HepG2 (cell line): Measurements from ENCODE around the gene SPSB2. TPM values are rescaled to one million over a fixed set of nuclear protein-coding genes. Genes with fewer than 3 reads are reported as not detected.

ENCODE experiments used
- AGO1 ChIP-seq: fragments of 200-400 bp; formaldehyde crosslinking; IDR thresholded peaks from 2 replicates; pipeline ENCODE4 v1.6.1; 2017; ENCODE audit warnings: mild to moderate bottlenecking, low read depth, low read length, moderate library complexity; ENCODE audit not compliant: poor library complexity, severe bottlenecking
- ATRX ChIP-seq: sonication (generic); formaldehyde crosslinking; IDR thresholded peaks from 2 replicates; pipeline ENCODE4 v1.4.0; 2020; ENCODE audit warnings: missing genetic modification reagents, borderline replicate concordance
- CEBPB ChIP-seq: IDR thresholded peaks from 2 replicates; pipeline ENCODE4 v1.6.1; 2011; ENCODE audit warnings: low read depth, low read length, improper control_type of control experiment, borderline replicate concordance
- GABPB1 ChIP-seq: IDR thresholded peaks from 2 replicates; pipeline ENCODE4 v1.6.1; 2016; ENCODE audit warnings: mild to moderate bottlenecking, missing genetic modification reagents, moderate library complexity, missing compliant biosample characterization
- GFI1 ChIP-seq: sonication (generic); formaldehyde crosslinking; IDR thresholded peaks from 2 replicates; pipeline ENCODE4 v1.5.0; 2020; ENCODE audit warnings: missing genetic modification reagents, mild to moderate bottlenecking, borderline replicate concordance
- GZF1 ChIP-seq: sonication (generic); formaldehyde crosslinking; IDR thresholded peaks from 2 replicates; pipeline ENCODE4 v1.5.1; 2020; ENCODE audit warnings: mild to moderate bottlenecking, missing genetic modification reagents
- HIVEP1 ChIP-seq: sonication (generic); formaldehyde crosslinking; IDR thresholded peaks from 2 replicates; pipeline ENCODE4 v1.4.0; 2020; ENCODE audit warnings: mild to moderate bottlenecking, missing genetic modification reagents
- KDM3A ChIP-seq: IDR thresholded peaks from 2 replicates; pipeline ENCODE4 v1.6.1; 2018; ENCODE audit warnings: low read depth, missing compliant biosample characterization
- KLF16 ChIP-seq, 2 experiments: sonication (generic) in 1 of 2; formaldehyde crosslinking in 1 of 2; IDR thresholded peaks; 2 replicates each; pipeline versions ENCODE4 v1.6.1 to v1.8.0; 2016 to 2023; ENCODE audit warnings: missing genetic modification reagents in 2 of 2, missing compliant biosample characterization in 1 of 2
- MEIS2 ChIP-seq: sonication (generic); formaldehyde crosslinking; IDR thresholded peaks from 2 replicates; pipeline ENCODE4 v1.9.0; 2021; ENCODE audit warnings: mild to moderate bottlenecking, missing genetic modification reagents
- MYNN ChIP-seq: sonication (generic); formaldehyde crosslinking; IDR thresholded peaks from 2 replicates; pipeline ENCODE4 v1.4.0; 2020; ENCODE audit warnings: mild to moderate bottlenecking, low read depth, missing genetic modification reagents
- NFE2L1 ChIP-seq: sonication (generic); formaldehyde crosslinking; IDR thresholded peaks from 2 replicates; pipeline ENCODE4 v1.4.0; 2020; ENCODE audit warnings: missing genetic modification reagents, mild to moderate bottlenecking, borderline replicate concordance
- REL ChIP-seq: sonication (generic); formaldehyde crosslinking; conservative IDR thresholded peaks from 2 replicates; pipeline ENCODE4 v1.8.0; 2022; ENCODE audit warnings: mild to moderate bottlenecking, missing genetic modification reagents, moderate library complexity
- SETDB1 ChIP-seq: sonication (generic); formaldehyde crosslinking; IDR thresholded peaks from 2 replicates; pipeline ENCODE4 v1.5.1; 2020; ENCODE audit warnings: missing genetic modification reagents, mild to moderate bottlenecking, borderline replicate concordance
- SNRNP70 ChIP-seq: fragments of 200-400 bp; formaldehyde crosslinking; IDR thresholded peaks from 2 replicates; pipeline ENCODE4 v1.6.1; 2017; ENCODE audit warnings: mild to moderate bottlenecking, low read depth, low read length, moderate library complexity
- TAF1 ChIP-seq: sonication (generic); formaldehyde crosslinking; IDR thresholded peaks from 2 replicates; pipeline ENCODE4 v1.4.0; 2020; ENCODE audit warnings: missing genetic modification reagents
- TEAD3 ChIP-seq: optimal IDR thresholded peaks from 2 replicates; pipeline ENCODE3; 2016; ENCODE audit warnings: borderline replicate concordance
- ZMYM4 ChIP-seq: sonication (generic); formaldehyde crosslinking; IDR thresholded peaks from 2 replicates; pipeline ENCODE4 v1.8.1; 2023; ENCODE audit warnings: mild to moderate bottlenecking, missing genetic modification reagents
- ZNF205 ChIP-seq: IDR thresholded peaks from 2 replicates; pipeline ENCODE4 v1.6.1; 2018; ENCODE audit warnings: missing biosample characterization, missing genetic modification reagents
- ZNF446 ChIP-seq: sonication (generic); formaldehyde crosslinking; IDR thresholded peaks from 2 replicates; pipeline ENCODE4 v1.5.0; 2020; ENCODE audit warnings: mild to moderate bottlenecking, missing genetic modification reagents
- ZSCAN25 ChIP-seq: sonication (generic); formaldehyde crosslinking; IDR thresholded peaks from 2 replicates; pipeline ENCODE4 v1.8.0; 2022; ENCODE audit warnings: mild to moderate bottlenecking, missing genetic modification reagents
- polyA plus RNA-seq, 8 experiments: library from polyadenylated mRNA; depleted of rRNA in 3 of 8; stranded (reverse) in 7 of 8; unstranded in 1 of 8; fragments of >200 nt; fragmentation: Illumina TruSeq in 4 of 8; extraction: Trizol in 4 of 8; gene quantifications; 2 replicates each; pipeline versions ENCODE4 v1.2.1 to v1.2.3, GENCODE V29; 2011 to 2016; ENCODE audit warnings: low read depth in 4 of 8, missing spikeins in 1 of 8, mixed read lengths in 1 of 8; ENCODE audit not compliant: insufficient read depth in 1 of 8
- total RNA-seq, 5 experiments: library from RNA; depleted of rRNA; stranded (reverse); fragments of >200 nt; fragmentation: Illumina TruSeq; extraction: Trizol; gene quantifications; 2 replicates each; pipeline ENCODE4 v1.2.3, GENCODE V29; 2016; ENCODE audit warnings: low read depth in 1 of 5
- TF ChIP-seq, protein P1 (sequence below): sonication (generic); formaldehyde crosslinking; IDR thresholded peaks from 2 replicates; pipeline ENCODE4 v1.4.0; 2020; ENCODE audit warnings: missing genetic modification reagents
- TF ChIP-seq, protein P2 (sequence below): sonication (generic); formaldehyde crosslinking; IDR thresholded peaks from 2 replicates; pipeline ENCODE4 v1.4.0; 2020; ENCODE audit warnings: missing genetic modification reagents
- TF ChIP-seq, protein P3 (sequence below): sonication (generic); formaldehyde crosslinking; IDR thresholded peaks from 2 replicates; pipeline ENCODE4 v1.5.0; 2020; ENCODE audit warnings: mild to moderate bottlenecking, missing genetic modification reagents

The SPSB2 gene
- total and polyA plus RNA-seq, 2 of the 13 experiments (the other 11 are each of a cell fraction or from before 2014, with no cell fraction given): 2.0 to 6.2 TPM

DNA sequence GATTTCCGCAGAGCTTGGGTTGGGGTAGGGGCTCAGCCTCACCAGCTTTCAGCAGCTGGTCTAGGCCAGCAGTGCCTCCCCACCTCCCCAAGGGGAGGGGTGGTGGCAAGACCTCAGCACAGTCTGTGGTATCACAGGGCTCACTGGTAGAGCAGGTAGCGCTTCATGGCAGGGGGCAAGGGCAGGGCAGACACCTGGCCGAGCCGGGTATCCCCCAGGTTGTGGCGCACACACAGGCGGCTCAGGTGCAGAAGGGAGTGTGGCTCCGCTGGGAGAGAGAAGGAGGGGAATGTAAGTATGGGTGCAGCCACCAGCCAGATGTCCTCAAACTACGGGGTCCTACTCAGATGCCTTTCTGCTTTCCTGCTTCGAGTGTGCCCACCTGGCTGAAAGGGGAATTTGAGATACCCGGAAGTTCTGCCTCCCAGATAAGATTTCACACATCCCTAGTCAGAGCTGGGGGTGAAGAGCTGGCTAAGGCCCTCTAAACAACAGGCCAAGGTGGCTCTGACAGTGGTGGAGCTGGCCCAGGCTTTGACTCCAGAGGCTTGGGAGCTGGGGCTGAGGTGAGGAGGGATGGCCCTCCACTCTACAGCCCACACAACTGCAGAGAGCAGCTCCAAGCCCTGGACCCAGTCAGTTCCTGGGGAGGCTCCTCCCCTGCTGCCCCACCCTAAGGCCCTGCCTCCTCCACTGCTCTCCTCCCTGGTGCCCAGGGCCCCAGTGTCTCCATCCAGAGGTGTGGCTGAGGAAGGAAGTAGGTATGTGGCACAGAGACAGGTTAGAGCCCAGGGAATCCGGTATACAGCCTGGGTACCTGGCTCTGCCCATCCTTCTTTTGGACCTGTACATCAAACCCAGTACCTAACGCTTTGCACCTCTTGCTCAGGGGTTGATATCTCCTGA is 1.8 kb downstream of the SPSB2 start (continued):
- TF ChIP-seq, protein P1, sequence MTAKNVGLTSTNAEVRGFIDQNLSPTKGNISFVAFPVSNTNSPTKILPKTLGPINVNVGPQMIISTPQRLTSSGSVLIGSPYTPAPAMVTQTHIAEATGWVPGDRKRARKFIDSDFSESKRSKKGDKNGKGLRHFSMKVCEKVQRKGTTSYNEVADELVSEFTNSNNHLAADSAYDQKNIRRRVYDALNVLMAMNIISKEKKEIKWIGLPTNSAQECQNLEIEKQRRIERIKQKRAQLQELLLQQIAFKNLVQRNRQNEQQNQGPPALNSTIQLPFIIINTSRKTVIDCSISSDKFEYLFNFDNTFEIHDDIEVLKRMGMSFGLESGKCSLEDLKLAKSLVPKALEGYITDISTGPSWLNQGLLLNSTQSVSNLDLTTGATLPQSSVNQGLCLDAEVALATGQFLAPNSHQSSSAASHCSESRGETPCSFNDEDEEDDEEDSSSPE (CRISPR knock-in tag): no peak
- TF ChIP-seq REL (CRISPR knock-in tag) (no peak), ATRX (CRISPR knock-in tag) (no peak), ZNF205 (CRISPR knock-in tag) (no peak), ZNF446 (CRISPR knock-in tag) (no peak), KLF16 (CRISPR knock-in tag; IDR thresholded peaks at IDR 0.05) (0 out of 4 replicates have a peak, but pooled peaks of 1 of the 2 experiments have one; percentile 13), SNRNP70 (no peak), MYNN (CRISPR knock-in tag) (no peak), GFI1 (no peak), KDM3A (CRISPR knock-in tag) (no peak; the same call in 1 of the 2 replicates), NFE2L1 (CRISPR knock-in tag) (no peak), AGO1 (peak; percentile 93), ZSCAN25 (CRISPR knock-in tag) (no peak), SETDB1 (CRISPR knock-in tag) (no peak), GABPB1 (no peak), CEBPB (no peak), TAF1 (CRISPR knock-in tag) (no peak), GZF1 (CRISPR knock-in tag) (no peak), ZMYM4 (CRISPR knock-in tag) (no peak), TEAD3 (CRISPR knock-in tag) (no peak), HIVEP1 (CRISPR knock-in tag) (peak; percentile 21; the same call in 1 of the 2 replicates), MEIS2 (CRISPR knock-in tag) (no peak)
- TF ChIP-seq, protein P2, sequence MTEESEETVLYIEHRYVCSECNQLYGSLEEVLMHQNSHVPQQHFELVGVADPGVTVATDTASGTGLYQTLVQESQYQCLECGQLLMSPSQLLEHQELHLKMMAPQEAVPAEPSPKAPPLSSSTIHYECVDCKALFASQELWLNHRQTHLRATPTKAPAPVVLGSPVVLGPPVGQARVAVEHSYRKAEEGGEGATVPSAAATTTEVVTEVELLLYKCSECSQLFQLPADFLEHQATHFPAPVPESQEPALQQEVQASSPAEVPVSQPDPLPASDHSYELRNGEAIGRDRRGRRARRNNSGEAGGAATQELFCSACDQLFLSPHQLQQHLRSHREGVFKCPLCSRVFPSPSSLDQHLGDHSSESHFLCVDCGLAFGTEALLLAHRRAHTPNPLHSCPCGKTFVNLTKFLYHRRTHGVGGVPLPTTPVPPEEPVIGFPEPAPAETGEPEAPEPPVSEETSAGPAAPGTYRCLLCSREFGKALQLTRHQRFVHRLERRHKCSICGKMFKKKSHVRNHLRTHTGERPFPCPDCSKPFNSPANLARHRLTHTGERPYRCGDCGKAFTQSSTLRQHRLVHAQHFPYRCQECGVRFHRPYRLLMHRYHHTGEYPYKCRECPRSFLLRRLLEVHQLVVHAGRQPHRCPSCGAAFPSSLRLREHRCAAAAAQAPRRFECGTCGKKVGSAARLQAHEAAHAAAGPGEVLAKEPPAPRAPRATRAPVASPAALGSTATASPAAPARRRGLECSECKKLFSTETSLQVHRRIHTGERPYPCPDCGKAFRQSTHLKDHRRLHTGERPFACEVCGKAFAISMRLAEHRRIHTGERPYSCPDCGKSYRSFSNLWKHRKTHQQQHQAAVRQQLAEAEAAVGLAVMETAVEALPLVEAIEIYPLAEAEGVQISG (CRISPR knock-in tag): no peak
- TF ChIP-seq, protein P3, sequence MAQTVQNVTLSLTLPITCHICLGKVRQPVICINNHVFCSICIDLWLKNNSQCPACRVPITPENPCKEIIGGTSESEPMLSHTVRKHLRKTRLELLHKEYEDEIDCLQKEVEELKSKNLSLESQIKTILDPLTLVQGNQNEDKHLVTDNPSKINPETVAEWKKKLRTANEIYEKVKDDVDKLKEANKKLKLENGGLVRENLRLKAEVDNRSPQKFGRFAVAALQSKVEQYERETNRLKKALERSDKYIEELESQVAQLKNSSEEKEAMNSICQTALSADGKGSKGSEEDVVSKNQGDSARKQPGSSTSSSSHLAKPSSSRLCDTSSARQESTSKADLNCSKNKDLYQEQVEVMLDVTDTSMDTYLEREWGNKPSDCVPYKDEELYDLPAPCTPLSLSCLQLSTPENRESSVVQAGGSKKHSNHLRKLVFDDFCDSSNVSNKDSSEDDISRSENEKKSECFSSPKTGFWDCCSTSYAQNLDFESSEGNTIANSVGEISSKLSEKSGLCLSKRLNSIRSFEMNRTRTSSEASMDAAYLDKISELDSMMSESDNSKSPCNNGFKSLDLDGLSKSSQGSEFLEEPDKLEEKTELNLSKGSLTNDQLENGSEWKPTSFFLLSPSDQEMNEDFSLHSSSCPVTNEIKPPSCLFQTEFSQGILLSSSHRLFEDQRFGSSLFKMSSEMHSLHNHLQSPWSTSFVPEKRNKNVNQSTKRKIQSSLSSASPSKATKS (CRISPR knock-in tag): no peak
